Liver (tissue), 9 donors: Measurements from ENCODE around the gene RAB40AL. TPM values are rescaled to one million over a fixed set of nuclear protein-coding genes. Genes with fewer than 3 reads are reported as not detected.

Experiments used
- DNase-seq: peaks from one replicate; pipeline ENCODE4 v3.0.0-alpha.2; 2017; ENCODE audit warnings: low spot score
- H3K27ac ChIP-seq, 2 donors: one replicate each; pipeline ENCODE4 v1.7.0; 2013; ENCODE audit warnings: inconsistent platforms in 2 of 2, low read length in 2 of 2, control low read depth in 1 of 2, low read depth in 1 of 2, mild to moderate bottlenecking in 1 of 2
- H3K27me3 ChIP-seq, 4 donors: one replicate each; pipeline versions ENCODE4 v1.6.1 to v1.7.0; 2013; ENCODE audit warnings: low read length in 3 of 4, inconsistent platforms in 1 of 4, mild to moderate bottlenecking in 1 of 4, moderate library complexity in 1 of 4; ENCODE audit not compliant: control insufficient read depth in 4 of 4, insufficient read depth in 4 of 4
- H3K36me3 ChIP-seq, 4 donors: one replicate each; pipeline versions ENCODE4 v1.6.1 to v1.7.0; 2013; ENCODE audit warnings: low read length in 3 of 4, mild to moderate bottlenecking in 3 of 4, low read depth in 1 of 4, moderate library complexity in 1 of 4; ENCODE audit not compliant: control insufficient read depth in 4 of 4, insufficient read depth in 3 of 4
- H3K4me1 ChIP-seq, 4 donors: one replicate each; pipeline versions ENCODE4 v1.6.1 to v1.7.0; 2013; ENCODE audit warnings: low read length in 3 of 4, mild to moderate bottlenecking in 3 of 4, moderate library complexity in 1 of 4; ENCODE audit not compliant: control insufficient read depth in 4 of 4, insufficient read depth in 4 of 4
- H3K4me3 ChIP-seq, 3 donors: one replicate each; pipeline versions ENCODE4 v1.6.1 to v1.7.0; 2013; ENCODE audit warnings: low read length in 3 of 3, control low read depth in 1 of 3, low read depth in 1 of 3, mild to moderate bottlenecking in 1 of 3
- H3K9ac ChIP-seq, 2 donors: one replicate each; pipeline ENCODE4 v1.7.0; 2013; ENCODE audit warnings: low read length in 2 of 2, mild to moderate bottlenecking in 2 of 2, moderate library complexity in 2 of 2, control low read depth in 1 of 2, low read depth in 1 of 2
- H3K9me3 ChIP-seq, 4 donors: one replicate each; pipeline versions ENCODE4 v1.6.1 to v1.7.0; 2013; ENCODE audit warnings: low read length in 3 of 4; ENCODE audit not compliant: control insufficient read depth in 4 of 4
- ATF3 ChIP-seq: IDR thresholded peaks from 2 replicates; pipeline ENCODE4 v1.6.1; 2016; ENCODE audit warnings: antibody characterized with exemption
- CTCF ChIP-seq: fragments of 150-350 bp; IDR thresholded peaks from 2 replicates; pipeline ENCODE4 v1.5.1; 2017; ENCODE audit warnings: improper control_type of control experiment, low read depth, low read length; ENCODE audit not compliant: missing input control
- EGR1 ChIP-seq, 2 donors: IDR thresholded peaks; 2 replicates each; pipeline ENCODE4 v1.6.1; 2016 to 2018; ENCODE audit warnings: antibody characterized with exemption in 2 of 2, low read depth in 2 of 2
- FOXA1 ChIP-seq: IDR thresholded peaks from 2 replicates; pipeline ENCODE4 v1.6.1; 2016; ENCODE audit warnings: antibody characterized with exemption
- FOXA2 ChIP-seq: IDR thresholded peaks from 2 replicates; pipeline ENCODE4 v1.6.1; 2016; ENCODE audit warnings: antibody characterized with exemption
- GABPA ChIP-seq, 2 donors: IDR thresholded peaks in 1 of 2; conservative IDR thresholded peaks in 1 of 2; 2 replicates each; pipeline ENCODE4 v1.6.1; 2016; ENCODE audit warnings: antibody characterized with exemption in 2 of 2, mild to moderate bottlenecking in 1 of 2, moderate library complexity in 1 of 2
- HNF4A ChIP-seq, 2 donors: conservative IDR thresholded peaks; 2 replicates each; pipeline ENCODE4 v1.6.1; 2016; ENCODE audit warnings: antibody characterized with exemption in 2 of 2, mild to moderate bottlenecking in 2 of 2
- HNF4G ChIP-seq: IDR thresholded peaks from 2 replicates; pipeline ENCODE4 v1.6.1; 2016; ENCODE audit warnings: antibody characterized with exemption
- JUND ChIP-seq, 2 donors: IDR thresholded peaks; 2 replicates each; pipeline ENCODE4 v1.6.1; 2016; ENCODE audit warnings: antibody characterized with exemption in 2 of 2
- MAX ChIP-seq: IDR thresholded peaks from 2 replicates; pipeline ENCODE4 v1.6.1; 2016; ENCODE audit warnings: antibody characterized with exemption
- NR2F2 ChIP-seq: IDR thresholded peaks from 2 replicates; pipeline ENCODE4 v1.6.1; 2016; ENCODE audit warnings: antibody characterized with exemption
- RAD21 ChIP-seq, 2 donors: IDR thresholded peaks; 2 replicates each; pipeline ENCODE4 v1.6.1; 2016; ENCODE audit warnings: antibody characterized with exemption in 2 of 2, mild to moderate bottlenecking in 2 of 2
- REST ChIP-seq: IDR thresholded peaks from 2 replicates; pipeline ENCODE4 v1.6.1; 2016; ENCODE audit warnings: antibody characterized with exemption, mild to moderate bottlenecking
- RXRA ChIP-seq, 2 donors: IDR thresholded peaks; 2 replicates each; pipeline ENCODE4 v1.6.1; 2017 to 2018; ENCODE audit warnings: antibody characterized with exemption in 2 of 2, mild to moderate bottlenecking in 1 of 2
- SP1 ChIP-seq: IDR thresholded peaks from 2 replicates; pipeline ENCODE4 v1.6.1; 2018; ENCODE audit warnings: antibody characterized with exemption, mild to moderate bottlenecking
- YY1 ChIP-seq: IDR thresholded peaks from 2 replicates; pipeline ENCODE4 v1.6.1; 2016; ENCODE audit warnings: antibody characterized with exemption, mild to moderate bottlenecking
- ZBTB33 ChIP-seq: IDR thresholded peaks from 2 replicates; pipeline ENCODE4 v1.6.1; 2016; ENCODE audit warnings: antibody characterized with exemption
- WGBS: extraction: QIAGEN DNeasy Blood & Tissue Kit; methylation state at CpG from one replicate; pipeline ENCODE4 v1.1.7; 2013; 5-methylcytosine and 5-hydroxymethylcytosine counted together
- polyA plus RNA-seq, 2 donors: library from polyadenylated mRNA; stranded (reverse) in 1 of 2; unstranded in 1 of 2; fragments of 200-250 nt in 1 of 2; fragments of >200 nt in 1 of 2; fragmentation: Nextera tagmentation in 1 of 2; extraction: Ambion mirVana in 1 of 2; gene quantifications; one replicate each; pipeline versions ENCODE4 v1.2.1 to v1.2.3, GENCODE V29; 2013 to 2015
- total RNA-seq, 2 donors: library from RNA; depleted of rRNA; stranded (reverse); fragments of >200 nt; gene quantifications; one replicate each; pipeline ENCODE4 v1.2.3, GENCODE V29; 2014
- donor health status: healthy.
- donor health status: healthy.
- donor health status: healthy.
- donor health status: healthy.
- donor health status: healthy.

The RAB40AL gene
- total and polyA plus RNA-seq, 4 donors = 0.14 to 0.75 (median 0.53) TPM; not detected in 1

- H3K9me3 ChIP-seq = no peaks in the 10 kb centered on the region
- H3K4me1 ChIP-seq = no peaks in the 10 kb centered on the region
- H3K36me3 ChIP-seq = no peaks in the 10 kb centered on the region
- H3K27me3 ChIP-seq = no peaks in the 10 kb centered on the region
- no peak overlapping the region for H3K27ac ChIP-seq
- no peak overlapping the region for H3K4me3 ChIP-seq
- H3K9ac ChIP-seq = no peak overlapping the region
- TF ChIP-seq RAD21 (IDR thresholded peaks at IDR 0.05) = peak; percentile 65 to 82
- peak; percentile 57 for TF ChIP-seq CTCF
- TF ChIP-seq YY1 = no peak
- no peak for TF ChIP-seq JUND (IDR thresholded peaks at IDR 0.05)
- TF ChIP-seq NR2F2 = no peak
- 38% methylated on average over 15 of the region's 15 CpGs for WGBS
- peak; percentile 70 for DNase-seq
Observed at GRCh38 chrX:102899940-102900916, 36.8 kb upstream of the RAB40AL start.

GRCh38 chrX:102902355-102902754 lies 34.7 kb upstream of the RAB40AL start:
- H3K27ac ChIP-seq = no peak overlapping the region
- H3K27me3 ChIP-seq = no peaks in the 10 kb centered on the region
- H3K36me3 ChIP-seq = peaks cover 0 to 4% (median 2%) of the 10 kb centered on the region in 4 donors
- no peaks in the 10 kb centered on the region for H3K9me3 ChIP-seq
- TF ChIP-seq GABPA (IDR thresholded peaks at IDR 0.05 in 1 of 2, conservative IDR thresholded peaks at IDR 0.05 in 1 of 2) (no peak), ATF3 (no peak), CTCF (no peak), RXRA (IDR thresholded peaks at IDR 0.05) (no peak), HNF4A (conservative IDR thresholded peaks at IDR 0.05) (no peak), FOXA2 (no peak), YY1 (no peak), ZBTB33 (no peak), HNF4G (no peak), MAX (no peak), EGR1 (IDR thresholded peaks at IDR 0.05; ENCODE audit: low read depth in 2 of 2) (no peak), JUND (IDR thresholded peaks at IDR 0.05) (no peak), FOXA1 (no peak), NR2F2 (no peak), REST (no peak), SP1 (no peak), RAD21 (IDR thresholded peaks at IDR 0.05) (no peak)
- H3K4me3 ChIP-seq = no peak overlapping the region
- H3K9ac ChIP-seq = no peak overlapping the region
- H3K4me1 ChIP-seq = no peaks in the 10 kb centered on the region
- DNase-seq = no peak
